Stimulated activated CD8-positive, alpha-beta memory T cell treated with anti-CD3 and anti-CD28 coated beads, Interleukin-4, amount 100 ng/mL, for 1 hour (primary cell): Measurements from ENCODE around the gene PDIA5.
"Not testable (repeated sequence)": the region's sequence is repeated elsewhere in the genome, so short reads cannot be mapped to it uniquely, and the experiment has no call there.

Source experiments
- DNase-seq, 2 donors: peaks; one replicate each; pipeline ENCODE4 v3.0.0-alpha.2; 2020; ENCODE audit warnings: low read depth in 2 of 2, low spot score in 1 of 2

Gene PDIA5

DNA sequence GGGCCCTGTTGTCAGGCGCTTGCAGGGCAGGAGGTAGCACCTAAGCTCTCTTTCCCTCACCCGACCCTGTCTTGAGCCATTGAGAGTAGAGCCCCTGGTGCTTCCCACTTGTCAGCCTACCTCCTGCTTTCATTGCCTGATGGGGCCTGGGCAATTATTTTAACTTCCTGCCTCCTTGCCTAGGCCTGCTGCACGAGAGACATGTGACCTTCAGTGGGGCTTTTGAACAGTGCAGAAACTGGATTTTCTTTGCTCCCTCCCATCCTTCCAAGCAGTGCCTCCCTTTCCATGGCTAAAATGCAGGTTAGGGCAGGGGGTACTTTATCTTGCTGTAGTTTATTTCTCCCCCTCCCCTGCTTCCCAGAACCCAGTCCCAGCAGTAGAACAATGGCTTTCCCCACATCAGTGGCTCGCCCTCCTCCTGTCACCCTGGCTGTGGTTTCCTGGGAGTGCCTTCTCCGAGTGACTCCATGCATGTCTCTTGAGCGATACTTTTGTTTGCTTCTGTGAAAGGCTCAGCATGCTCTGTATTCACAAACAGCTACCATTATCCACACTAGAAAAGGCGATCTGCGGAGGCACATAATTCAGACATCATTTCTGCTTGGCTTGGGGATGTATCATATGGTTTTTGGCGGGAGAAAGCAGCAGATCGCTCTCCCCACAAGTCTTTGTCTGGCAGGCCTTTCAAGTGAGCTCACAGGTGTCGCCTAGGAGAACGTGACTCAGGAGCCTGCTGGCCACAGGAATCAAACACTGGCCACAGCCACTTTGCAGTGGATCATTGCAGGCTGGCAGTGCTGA lies 24.1 kb downstream of the PDIA5 start:
- no peak for DNase-seq

DNA sequence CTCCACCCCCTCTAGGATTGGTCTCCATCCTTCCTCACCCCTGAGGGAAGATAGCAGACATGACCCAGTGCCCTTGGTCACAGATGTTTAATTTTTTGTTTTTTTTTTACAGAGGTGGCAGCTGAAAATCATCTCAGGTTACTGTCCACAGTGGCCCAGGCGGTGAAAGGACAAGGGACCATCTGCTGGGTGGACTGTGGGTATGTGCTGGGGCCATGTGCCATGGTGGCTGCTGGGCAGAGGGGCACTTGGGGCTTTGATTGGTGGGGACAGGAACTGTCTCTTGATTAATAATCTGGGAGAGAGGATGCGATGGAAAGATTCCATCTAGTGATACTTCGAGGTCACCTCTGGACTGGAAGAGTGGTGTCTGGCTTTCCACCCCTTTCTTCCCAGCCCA lies 25.4 kb downstream of the PDIA5 start:
- no peak for DNase-seq

DNA sequence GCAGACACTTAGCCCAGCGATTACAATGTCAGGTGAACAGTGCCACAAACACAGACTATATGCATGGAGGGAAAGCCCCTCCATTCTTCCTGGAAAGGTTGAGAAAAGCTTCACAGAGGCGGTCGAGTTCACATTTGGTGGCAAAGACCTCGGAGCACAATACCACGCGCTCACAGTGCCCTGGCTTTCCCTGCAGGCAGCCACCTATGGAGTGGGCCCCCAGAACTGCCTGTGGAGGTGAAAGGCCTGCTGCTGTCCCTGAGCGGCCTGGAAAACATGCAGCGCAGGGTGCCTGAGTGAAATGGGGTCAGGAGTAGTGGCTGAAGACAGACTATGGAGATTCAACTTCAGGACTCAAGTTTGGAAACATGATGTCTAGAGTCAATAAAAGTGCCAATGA lies 26.9 kb downstream of the PDIA5 start:
- no peak for DNase-seq

DNA sequence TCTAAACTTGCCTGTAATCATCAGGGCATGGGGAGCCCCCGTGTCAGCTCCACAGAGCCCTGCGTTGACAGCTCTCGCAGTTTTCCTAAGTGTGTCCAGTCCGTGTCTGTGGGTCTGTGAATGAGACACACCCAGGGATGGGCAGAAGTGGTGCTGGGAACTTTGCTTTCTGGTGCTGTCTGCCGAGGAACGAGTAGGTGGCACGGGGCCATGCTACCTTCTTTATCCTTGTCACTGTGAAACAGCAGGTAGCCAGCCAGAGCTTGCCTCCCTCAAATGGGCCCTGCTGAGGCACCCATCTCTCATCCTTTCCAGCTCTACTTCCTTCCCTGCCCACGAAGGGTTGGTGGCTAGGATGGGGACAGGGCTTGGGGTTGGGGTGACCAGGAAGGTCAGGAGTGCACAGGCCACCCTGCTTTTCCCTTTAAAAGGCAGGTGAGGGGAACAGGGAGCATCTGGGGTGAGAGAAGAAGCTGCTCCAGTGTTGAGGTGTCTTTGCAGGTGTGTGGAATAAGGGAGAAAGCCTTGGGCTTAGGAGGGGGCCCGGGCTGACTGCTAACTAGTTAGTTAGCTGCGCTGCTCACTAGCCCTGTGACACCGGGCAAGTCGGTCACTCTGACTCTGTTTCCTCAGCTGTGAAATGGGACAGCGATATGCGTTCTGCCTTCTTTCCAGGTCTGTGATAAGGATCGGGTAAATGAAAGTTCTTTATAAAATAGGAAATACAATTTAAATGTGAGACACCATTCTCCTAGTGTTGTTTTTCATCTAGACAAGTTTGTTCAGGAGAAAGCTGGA lies 27.9 kb downstream of the PDIA5 start:
- DNase-seq: no peak

- DNase-seq: no peak
Observed at GRCh38 chr3:123096126-123096525, 29.3 kb downstream of the PDIA5 start.

DNA sequence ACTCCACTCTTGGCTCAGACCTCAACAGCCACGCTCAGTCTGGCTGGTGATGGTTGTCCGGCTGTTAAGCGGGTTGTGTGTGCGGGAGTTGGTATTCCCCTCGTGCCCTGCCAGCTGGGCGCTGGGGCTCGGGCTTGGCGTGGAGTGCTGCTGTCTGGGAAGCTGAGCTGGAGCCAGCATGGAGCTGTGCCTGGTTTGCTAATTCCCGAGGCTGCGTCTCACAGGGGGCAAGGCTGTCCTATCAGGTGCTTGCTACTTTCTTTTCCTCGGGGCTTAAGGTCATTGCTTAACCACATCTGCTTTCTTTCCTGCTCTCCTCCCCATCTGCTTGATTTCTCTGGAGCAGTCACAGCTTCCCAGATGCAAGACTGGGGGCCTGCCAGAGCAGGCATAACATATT lies 29.9 kb downstream of the PDIA5 start:
- no peak for DNase-seq

GRCh38 chr3:123098426-123099330 lies 31.9 kb downstream of the PDIA5 start:
- no peak for DNase-seq

- DNase-seq: no peak
Observed at GRCh38 chr3:123099331-123100192, 32.7 kb downstream of the PDIA5 start.

GRCh38 chr3:123100193-123100776 lies 33.5 kb downstream of the PDIA5 start:
- DNase-seq: no peak

DNA sequence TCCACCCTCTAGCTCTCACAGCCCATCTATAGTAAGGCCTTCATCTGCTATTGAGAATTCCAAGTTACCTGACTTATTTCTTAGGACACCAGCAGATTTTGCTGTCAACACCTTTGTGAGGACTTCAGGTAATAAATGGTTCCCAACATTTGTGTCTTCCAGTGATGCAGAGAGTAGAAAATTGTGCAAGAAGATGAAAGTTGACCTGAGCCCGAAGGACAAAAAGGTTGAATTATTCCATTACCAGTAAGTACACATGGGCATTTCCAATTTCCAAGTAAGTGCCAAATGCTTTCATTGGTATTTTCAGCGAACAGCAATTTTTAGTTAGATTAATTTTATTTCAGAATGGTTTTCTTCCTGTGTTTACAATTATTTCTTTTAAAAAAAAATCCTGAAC lies 35.4 kb downstream of the PDIA5 start:
- DNase-seq: no peak

DNA sequence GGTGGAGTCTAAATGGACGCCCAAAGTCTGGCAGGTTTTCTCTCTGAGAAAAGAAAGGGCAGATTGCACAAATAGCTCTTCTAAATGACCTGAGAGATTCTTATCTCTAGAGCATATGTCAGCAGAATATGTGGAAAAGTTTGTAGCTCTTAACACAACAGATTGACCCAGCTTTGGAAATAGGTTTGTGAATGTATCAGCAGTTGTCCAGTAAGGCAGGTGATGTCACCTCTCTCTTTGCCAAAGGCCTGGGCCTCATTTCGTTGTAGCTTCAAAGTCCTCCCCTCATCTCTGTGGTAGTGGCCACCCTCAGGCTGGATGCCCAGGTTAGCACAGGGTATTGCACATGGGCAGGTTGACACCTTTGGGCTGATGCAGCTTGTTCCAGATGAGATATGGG lies 36.0 kb downstream of the PDIA5 start:
- no peak for DNase-seq

DNA sequence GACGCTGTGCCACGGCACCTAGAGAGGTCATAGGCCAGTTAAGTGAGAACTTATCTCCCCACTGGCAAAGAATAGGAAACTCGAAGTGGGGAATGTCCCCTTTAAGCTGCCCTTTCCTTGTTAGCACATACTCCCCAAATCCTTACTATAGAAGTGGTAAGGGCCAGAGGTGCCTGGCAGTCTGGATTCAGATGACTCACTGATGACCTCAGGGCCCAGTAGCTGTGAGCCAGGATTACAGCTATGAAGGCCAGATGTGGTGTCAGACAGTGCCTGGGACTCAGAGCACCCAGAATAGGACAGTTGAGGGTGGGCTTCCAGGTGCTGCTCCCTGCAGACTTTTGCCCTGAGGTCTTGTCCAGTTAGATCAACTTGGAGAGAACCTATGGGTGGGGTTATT lies 37.7 kb downstream of the PDIA5 start:
- DNase-seq: no peak

- no peak for DNase-seq
Observed at GRCh38 chr3:123105201-123106189, 38.7 kb downstream of the PDIA5 start.

- DNase-seq: no peak
Observed at GRCh38 chr3:123110282-123110975, 43.6 kb downstream of the PDIA5 start.

- DNase-seq: no peak
Observed at GRCh38 chr3:123110976-123111615, 44.3 kb downstream of the PDIA5 start.

- DNase-seq: no peak
Observed at GRCh38 chr3:123111640-123112039, 44.8 kb downstream of the PDIA5 start.

GRCh38 chr3:123112232-123112631 lies 45.4 kb downstream of the PDIA5 start:
- no peak for DNase-seq

- not testable (repeated sequence) for DNase-seq
Observed at GRCh38 chr3:123112656-123113055, 45.8 kb downstream of the PDIA5 start.
